Astrocyte (in vitro differentiated cells and primary cell): ENCODE data around the gene DDX6. TPM values are rescaled to one million over a fixed set of nuclear protein-coding genes. Genes with fewer than 3 reads are reported as not detected.

Experiments used
- DNase-seq: peaks from one replicate; pipeline ENCODE4 v3.0.0-alpha.2; 2010; ENCODE audit warnings: low read depth
- FAIRE-seq: peaks from 2 replicates; lab custom pipeline; 2011; peaks lifted over from hg19 to GRCh38; lab: Jason Lieb, UNC
- H2AFZ ChIP-seq: 2 replicates; pipeline ENCODE4 v1.6.0; 2012; ENCODE audit warnings: low read depth, low read length, inconsistent platforms
- H3K27ac ChIP-seq: 2 replicates; pipeline ENCODE4 v1.5.1; 2011; ENCODE audit warnings: low read depth, low read length, inconsistent platforms
- H3K27me3 ChIP-seq: 2 replicates; pipeline ENCODE4 v1.6.0; 2011; ENCODE audit warnings: low read length, inconsistent platforms; ENCODE audit not compliant: insufficient read depth
- H3K36me3 ChIP-seq: 2 replicates; pipeline ENCODE4 v1.5.1; 2011; ENCODE audit warnings: low read length, inconsistent platforms; ENCODE audit not compliant: insufficient read depth
- H3K4me1 ChIP-seq: 2 replicates; pipeline ENCODE4 v1.5.1; 2011; ENCODE audit warnings: low read length, inconsistent platforms; ENCODE audit not compliant: insufficient read depth
- H3K4me2 ChIP-seq: 2 replicates; pipeline ENCODE4 v1.6.0; 2012; ENCODE audit warnings: low read length, inconsistent platforms
- H3K4me3 ChIP-seq: 2 replicates; pipeline ENCODE4 v1.5.1; 2011; ENCODE audit warnings: low read depth, mild to moderate bottlenecking, low read length, inconsistent platforms; ENCODE audit not compliant: insufficient read depth
- H3K79me2 ChIP-seq: 2 replicates; pipeline ENCODE4 v1.6.0; 2012; ENCODE audit warnings: mild to moderate bottlenecking, low read length, inconsistent platforms; ENCODE audit not compliant: insufficient read depth
- H3K9ac ChIP-seq: 2 replicates; pipeline ENCODE4 v1.6.0; 2012; ENCODE audit warnings: mild to moderate bottlenecking, low read length, inconsistent platforms
- H3K9me3 ChIP-seq: 2 replicates; pipeline ENCODE4 v1.5.1; 2012; ENCODE audit warnings: low read depth, mild to moderate bottlenecking, low read length, inconsistent platforms; ENCODE audit not compliant: insufficient read depth
- H4K20me1 ChIP-seq: 2 replicates; pipeline ENCODE4 v1.6.0; 2012; ENCODE audit warnings: low read length, inconsistent platforms; ENCODE audit not compliant: insufficient read depth
- H3K27ac Mint-ChIP-seq: one replicate; pipeline ENCODE4 v1.8.0; 2021; ENCODE audit warnings: mild to moderate bottlenecking, mixed read lengths; ENCODE audit not compliant: unreplicated experiment
- H3K27me3 Mint-ChIP-seq: one replicate; pipeline ENCODE4 v1.8.0; 2021; ENCODE audit warnings: low read depth, mixed read lengths; ENCODE audit not compliant: unreplicated experiment
- H3K36me3 Mint-ChIP-seq: one replicate; pipeline ENCODE4 v1.8.0; 2021; ENCODE audit warnings: low read depth, mixed read lengths; ENCODE audit not compliant: unreplicated experiment
- H3K4me1 Mint-ChIP-seq: one replicate; pipeline ENCODE4 v1.8.0; 2021; ENCODE audit warnings: low read depth, mixed read lengths; ENCODE audit not compliant: unreplicated experiment
- H3K4me3 Mint-ChIP-seq: one replicate; pipeline ENCODE4 v1.8.0; 2021; ENCODE audit warnings: mild to moderate bottlenecking, moderate library complexity, mixed read lengths; ENCODE audit not compliant: unreplicated experiment
- H3K9me3 Mint-ChIP-seq: one replicate; pipeline ENCODE4 v1.8.0; 2021; ENCODE audit warnings: mild to moderate bottlenecking, mixed read lengths; ENCODE audit not compliant: unreplicated experiment
- CTCF ChIP-seq: IDR thresholded peaks from 2 replicates; pipeline ENCODE4 v1.5.1; 2011; ENCODE audit warnings: low read depth, mild to moderate bottlenecking, inconsistent platforms, low read length, moderate library complexity; ENCODE audit not compliant: insufficient read depth
- EZH2 ChIP-seq: IDR thresholded peaks from 2 replicates; pipeline ENCODE4 v1.6.1; 2012; ENCODE audit warnings: mild to moderate bottlenecking, low read length, inconsistent platforms; ENCODE audit not compliant: insufficient read depth
- total RNA-seq: library from RNA; stranded (reverse); gene quantifications from 2 replicates; pipeline ENCODE4 v1.2.1, GENCODE V29; 2021

The DDX6 gene
- total RNA-seq, 1 donor from 2014 or later = 196 TPM

- Histone ChIP-seq H3K79me2 (peaks cover 37% of the 10 kb centered on the region), H3K27ac (peak overlapping the region; percentile 98), H3K4me3 (peak overlapping the region; percentile 95), H4K20me1 (peaks cover 28% of the 10 kb centered on the region), H3K36me3 (no peaks in the 10 kb centered on the region), H2AFZ (peak overlapping the region; percentile 76), H3K9me3 (no peaks in the 10 kb centered on the region), H3K9ac (peak overlapping the region; percentile 100), H3K4me2 (peak overlapping the region; percentile 84), H3K27me3 (no peaks in the 10 kb centered on the region), H3K4me1 (peaks cover 3% of the 10 kb centered on the region)
- H3K9me3 Mint-ChIP-seq = no peaks in the 10 kb centered on the region
- H3K36me3 Mint-ChIP-seq = no peaks in the 10 kb centered on the region
- FAIRE-seq (no peak), DNase-seq (no peak)
- peak overlapping the region; percentile 90 for H3K27ac Mint-ChIP-seq
- H3K4me3 Mint-ChIP-seq = peak overlapping the region; percentile 99
- peaks cover 15% of the 10 kb centered on the region for H3K4me1 Mint-ChIP-seq
- H3K27me3 Mint-ChIP-seq = peaks cover 3% of the 10 kb centered on the region
- no peak for TF ChIP-seq EZH2
- TF ChIP-seq CTCF = no peak
Observed at GRCh38 chr11:118791961-118792569, 1.1 kb upstream of the DDX6 start.

GRCh38 chr11:118790357-118791110, 430 bp downstream of the DDX6 start:
- no peaks in the 10 kb centered on the region for H3K9me3 Mint-ChIP-seq
- H3K36me3 Mint-ChIP-seq = no peaks in the 10 kb centered on the region
- no peak for FAIRE-seq
- Histone ChIP-seq H3K27me3 (no peaks in the 10 kb centered on the region), H3K27ac (peak overlapping the region; percentile 98), H3K79me2 (peaks cover 52% of the 10 kb centered on the region), H3K36me3 (peaks cover 5% of the 10 kb centered on the region), H4K20me1 (peaks cover 44% of the 10 kb centered on the region), H2AFZ (peak overlapping the region; percentile 76), H3K4me1 (peaks cover 3% of the 10 kb centered on the region), H3K9ac (peak overlapping the region; percentile 100), H3K4me2 (peak overlapping the region; percentile 84), H3K9me3 (no peaks in the 10 kb centered on the region), H3K4me3 (peak overlapping the region; percentile 95)
- H3K4me1 Mint-ChIP-seq = peaks cover 19% of the 10 kb centered on the region
- TF ChIP-seq CTCF (peak; percentile 18), EZH2 (no peak)
- peak overlapping the region; percentile 99 for H3K27ac Mint-ChIP-seq
- peak overlapping the region; percentile 99 for H3K4me3 Mint-ChIP-seq
- no peaks in the 10 kb centered on the region for H3K27me3 Mint-ChIP-seq
- DNase-seq = peak; percentile 27
